GM18498 (cell line): ENCODE data around the gene RFX2.

ENCODE experiments used
- ATAC-seq: cut with Tn5 transposase; IDR thresholded peaks from one replicate; pipeline ENCODE4 v1.9.1; 2021; ENCODE audit warnings: mild to moderate bottlenecking, moderate library complexity; ENCODE audit not compliant: unreplicated experiment

The RFX2 gene

GRCh38 chr19:6105444-6105843 is 4.9 kb downstream of the RFX2 start:
- no peak for ATAC-seq

- ATAC-seq = no peak
These were observed 6.4 kb downstream of the RFX2 start for GRCh38 chr19:6103894-6104293.

- ATAC-seq = no peak
These were observed 7.1 kb downstream of the RFX2 start for GRCh38 chr19:6103217-6103644.

- ATAC-seq = no peak
These were observed 8.3 kb downstream of the RFX2 start for GRCh38 chr19:6101991-6102390.

GRCh38 chr19:6101291-6101825 is 8.9 kb downstream of the RFX2 start:
- no peak for ATAC-seq

GRCh38 chr19:6100284-6100915 is 9.9 kb downstream of the RFX2 start:
- ATAC-seq = no peak

- no peak for ATAC-seq
These were observed 10.7 kb downstream of the RFX2 start for GRCh38 chr19:6099599-6099998.

- ATAC-seq = no peak
These were observed 11.3 kb downstream of the RFX2 start for GRCh38 chr19:6099033-6099432.

GRCh38 chr19:6098574-6098973 is 11.7 kb downstream of the RFX2 start:
- ATAC-seq = no peak

GRCh38 chr19:6097911-6098310 is 12.4 kb downstream of the RFX2 start:
- no peak for ATAC-seq

- ATAC-seq = no peak
These were observed 14.5 kb downstream of the RFX2 start for GRCh38 chr19:6095760-6096159.

GRCh38 chr19:6092329-6093286 is 17.7 kb downstream of the RFX2 start:
- ATAC-seq = no peak

- no peak for ATAC-seq
These were observed 18.5 kb downstream of the RFX2 start for GRCh38 chr19:6091771-6092291.

GRCh38 chr19:6090634-6091033 is 19.7 kb downstream of the RFX2 start:
- ATAC-seq = no peak

GRCh38 chr19:6088602-6089049 is 21.7 kb downstream of the RFX2 start:
- no peak for ATAC-seq

- ATAC-seq = peak; percentile 64
These were observed 23.2 kb downstream of the RFX2 start for GRCh38 chr19:6087074-6087571.

- ATAC-seq = no peak
These were observed 24.1 kb downstream of the RFX2 start for GRCh38 chr19:6086068-6086788.

- no peak for ATAC-seq
These were observed 25.5 kb downstream of the RFX2 start for GRCh38 chr19:6084821-6085220.

- ATAC-seq = no peak
These were observed 31.2 kb downstream of the RFX2 start for GRCh38 chr19:6079107-6079506.

- no peak for ATAC-seq
These were observed 32.2 kb downstream of the RFX2 start for GRCh38 chr19:6078068-6078467.
